NB4 (cell line): ENCODE results near the gene ERAP2.

Experiments used
- CTCF ChIP-seq: IDR thresholded peaks from one replicate; pipeline ENCODE4 v1.5.1; 2012; ENCODE audit warnings: low read depth, low read length
- MYC ChIP-seq: IDR thresholded peaks from 2 replicates; pipeline ENCODE4 v1.6.1; 2011; ENCODE audit warnings: low read depth, low read length

DNA sequence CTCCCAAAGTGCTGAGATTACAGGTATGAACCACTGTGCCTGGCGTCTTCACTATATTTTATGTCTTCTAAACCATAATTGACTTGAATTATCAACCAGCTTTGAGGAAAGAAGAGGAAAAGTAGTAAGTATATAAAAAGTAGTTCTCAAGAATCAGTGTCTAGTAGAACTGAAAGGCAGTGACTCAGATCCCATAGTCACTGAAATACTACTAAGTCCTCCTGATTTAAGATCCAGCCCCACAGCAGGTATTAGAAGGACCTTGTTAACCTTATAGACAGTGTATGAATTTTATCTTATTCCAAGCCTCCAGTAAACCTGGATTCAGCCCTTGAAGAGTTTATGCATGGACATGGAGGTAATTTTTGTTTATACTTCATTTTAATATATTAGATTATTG lies 91.1 kb downstream of the ERAP2 start:
- TF ChIP-seq CTCF (no peak), MYC (no peak)
